Natural killer cell (primary cell): ENCODE measurements around the gene LRRC71. TPM values are rescaled to one million over a fixed set of nuclear protein-coding genes. Genes with fewer than 3 reads are reported as not detected.

ENCODE experiments used
- ATAC-seq, 3 donors: fragments of 150-1000 bp in 2 of 3; fragments of 200-7000 bp in 1 of 3; cut with Tn5 transposase; 1 replicate in 1 of 3; 2 replicates in 2 of 3; pipeline ENCODE4 v1.10.0; 2021; ENCODE audit warnings: mild to moderate bottlenecking in 2 of 3, moderate library complexity in 2 of 3
- DNase-seq, 2 donors: peaks; one replicate each; pipeline versions ENCODE4 v3.0.0 to v3.0.0-alpha.2; 2013 to 2021; ENCODE audit warnings: mixed read lengths in 1 of 2
- H3K27ac ChIP-seq: one replicate; pipeline ENCODE4 v1.5.1; 2013; ENCODE audit warnings: mild to moderate bottlenecking, low read length
- H3K27me3 ChIP-seq: one replicate; pipeline ENCODE4 v1.6.1; 2013; ENCODE audit warnings: low read length; ENCODE audit not compliant: control insufficient read depth, insufficient read depth
- H3K36me3 ChIP-seq: one replicate; pipeline ENCODE4 v1.6.1; 2013; ENCODE audit warnings: low read length; ENCODE audit not compliant: control insufficient read depth, insufficient read depth
- H3K4me1 ChIP-seq: one replicate; pipeline ENCODE4 v1.6.1; 2013; ENCODE audit warnings: low read length; ENCODE audit not compliant: control insufficient read depth, insufficient read depth
- H3K4me3 ChIP-seq: one replicate; pipeline ENCODE4 v1.5.1; 2013; ENCODE audit warnings: low read length
- H3K9me3 ChIP-seq: one replicate; pipeline ENCODE4 v1.6.1; 2013; ENCODE audit warnings: low read length; ENCODE audit not compliant: control insufficient read depth, insufficient read depth
- H3K27ac Mint-ChIP-seq, 2 donors: one replicate each; pipeline ENCODE4 v1.8.0; 2022; ENCODE audit warnings: mild to moderate bottlenecking in 2 of 2, mixed read lengths in 2 of 2, moderate library complexity in 1 of 2
- H3K27me3 Mint-ChIP-seq, 2 donors: one replicate each; pipeline ENCODE4 v1.8.0; 2022; ENCODE audit warnings: low read depth in 2 of 2, mixed read lengths in 2 of 2
- H3K36me3 Mint-ChIP-seq: one replicate; pipeline ENCODE4 v1.8.0; 2022; ENCODE audit warnings: mixed read lengths
- H3K4me1 Mint-ChIP-seq, 2 donors: one replicate each; pipeline ENCODE4 v1.8.0; 2022; ENCODE audit warnings: mixed read lengths in 2 of 2
- H3K4me3 Mint-ChIP-seq: one replicate; pipeline ENCODE4 v1.8.0; 2022; ENCODE audit warnings: mild to moderate bottlenecking, moderate library complexity, mixed read lengths
- H3K9me3 Mint-ChIP-seq, 2 donors: one replicate each; pipeline ENCODE4 v1.8.0; 2022; ENCODE audit warnings: mixed read lengths in 2 of 2
- CTCF ChIP-seq: fragments of 200-600 bp; IDR thresholded peaks from one replicate; pipeline ENCODE4 v1.8.0; 2022; ENCODE audit warnings: antibody characterized with exemption
- WGBS: methylation state at CpG from one replicate; pipeline ENCODE4 v1.1.7; 2013; ENCODE audit warnings: missing lambda C conversion rate; ENCODE audit not compliant: insufficient coverage; 5-methylcytosine and 5-hydroxymethylcytosine counted together
- intact Hi-C: fragments of 100-400 bp; cut with micrococcal nuclease; formaldehyde crosslinking; loops from one replicate; pipeline ENCODE4 v1.14.2; 2022
- total RNA-seq, 4 donors: library from RNA; stranded (reverse); fragments of 120-200 nt in 1 of 4; gene quantifications; one replicate each; pipeline versions ENCODE4 v1.2.3 to v1.2.4, GENCODE V29; 2013 to 2022

LRRC71 gene
- total RNA-seq, 3 donors from 2014 or later (not counting 1 experiment from before 2014, with no cell fraction given): not detected

- Histone ChIP-seq H3K27ac (no peak overlapping the region), H3K9me3 (no peaks in the 10 kb centered on the region), H3K4me3 (no peak overlapping the region), H3K36me3 (no peaks in the 10 kb centered on the region), H3K4me1 (peaks cover 16% of the 10 kb centered on the region), H3K27me3 (peaks cover 20% of the 10 kb centered on the region)
- intact Hi-C loops: no loop called here
- Mint-ChIP-seq H3K27me3 (peaks cover 11 to 43% of the 10 kb centered on the region in 2 donors), H3K4me3 (no peak overlapping the region), H3K27ac (no peak overlapping the region), H3K36me3 (no peaks in the 10 kb centered on the region), H3K4me1 (peaks cover 5 to 23% of the 10 kb centered on the region in 2 donors), H3K9me3 (no peaks in the 10 kb centered on the region)
- TF ChIP-seq CTCF: no peak
- no peak for DNase-seq
- 80% methylated on average over 14 of the region's 14 CpGs for WGBS
- peak in 1 of 3 donors; percentile 5 for ATAC-seq
These were observed 23.2 kb upstream of the LRRC71 start for GRCh38 chr1:156897078-156897825.

- no peak for TF ChIP-seq CTCF
These were observed 22.3 kb upstream of the LRRC71 start for GRCh38 chr1:156898161-156898566.

GRCh38 chr1:156898971-156899664 lies 21.3 kb upstream of the LRRC71 start:
- Mint-ChIP-seq H3K9me3 (no peaks in the 10 kb centered on the region), H3K4me1 (peaks cover 5 to 12% of the 10 kb centered on the region in 2 donors), H3K27ac (no peak overlapping the region), H3K36me3 (no peaks in the 10 kb centered on the region), H3K4me3 (no peak overlapping the region), H3K27me3 (peaks cover 11 to 31% of the 10 kb centered on the region in 2 donors)
- 83% methylated on average over 12 of the region's 12 CpGs for WGBS
- H3K4me1 ChIP-seq: no peaks in the 10 kb centered on the region
- H3K27ac ChIP-seq: no peak overlapping the region
- no peak overlapping the region for H3K4me3 ChIP-seq
- DNase-seq (no peak), ATAC-seq (no peak)
- peaks cover 5% of the 10 kb centered on the region for H3K27me3 ChIP-seq
- H3K36me3 ChIP-seq: no peaks in the 10 kb centered on the region
- no peak for TF ChIP-seq CTCF
- no peaks in the 10 kb centered on the region for H3K9me3 ChIP-seq
- intact Hi-C loops: no loop called here

More at GRCh38 chr1:156898161-156898566, 22.3 kb upstream of the LRRC71 start:
- peak overlapping the region in 1 of 2 donors; percentile 3 for H3K27ac Mint-ChIP-seq
- H3K4me3 Mint-ChIP-seq: no peak overlapping the region
- Histone ChIP-seq H3K27ac (no peak overlapping the region), H3K4me1 (peaks cover 7% of the 10 kb centered on the region), H3K9me3 (no peaks in the 10 kb centered on the region), H3K36me3 (no peaks in the 10 kb centered on the region), H3K4me3 (no peak overlapping the region), H3K27me3 (peaks cover 13% of the 10 kb centered on the region)
- WGBS: 8% methylated on average over 12 of the region's 13 CpGs
- H3K4me1 Mint-ChIP-seq: peaks cover 5 to 14% of the 10 kb centered on the region in 2 donors
- DNase-seq (no peak), ATAC-seq (peak in 2 of 3 donors; percentile 9 to 25)
- intact Hi-C loops: no loop called here
- no peaks in the 10 kb centered on the region for H3K9me3 Mint-ChIP-seq
- H3K27me3 Mint-ChIP-seq: peaks cover 11 to 36% of the 10 kb centered on the region in 2 donors
- no peaks in the 10 kb centered on the region for H3K36me3 Mint-ChIP-seq
